GM12801 (cell line): ENCODE results near the gene CERS1.

ENCODE experiments used
- TF ChIP-seq, protein P1 (sequence below): IDR thresholded peaks from one replicate; pipeline ENCODE4 v1.5.1; 2011; ENCODE audit warnings: control low read depth; ENCODE audit not compliant: insufficient read length; ENCODE audit errors: extremely low read depth

Gene CERS1

DNA sequence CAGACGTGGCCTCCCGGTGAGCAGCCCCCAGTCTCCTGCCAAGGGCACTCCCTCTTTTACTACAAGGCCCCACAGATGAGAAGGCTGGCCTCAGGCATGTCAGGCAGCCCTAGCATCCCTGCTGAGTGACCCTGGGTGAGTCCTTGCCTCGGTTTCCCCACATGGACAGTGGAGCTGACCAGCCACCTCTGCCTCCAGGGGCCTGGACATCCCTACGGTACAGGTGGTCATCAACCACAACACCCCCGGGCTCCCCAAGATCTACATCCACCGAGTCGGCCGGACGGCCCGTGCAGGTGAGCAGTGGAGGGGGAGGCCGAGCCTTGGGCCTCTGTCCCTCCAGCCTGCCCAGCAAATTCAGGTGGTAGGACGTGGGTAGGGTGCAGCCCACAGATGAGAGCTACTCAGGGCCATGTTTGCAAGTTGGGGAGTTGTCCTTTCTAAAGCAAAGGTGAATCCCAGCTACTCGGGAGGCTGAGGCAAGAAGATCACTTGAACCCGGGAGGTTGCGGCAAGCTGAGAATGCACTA, 28.8 kb upstream of the CERS1 start:
- TF ChIP-seq, protein P1, sequence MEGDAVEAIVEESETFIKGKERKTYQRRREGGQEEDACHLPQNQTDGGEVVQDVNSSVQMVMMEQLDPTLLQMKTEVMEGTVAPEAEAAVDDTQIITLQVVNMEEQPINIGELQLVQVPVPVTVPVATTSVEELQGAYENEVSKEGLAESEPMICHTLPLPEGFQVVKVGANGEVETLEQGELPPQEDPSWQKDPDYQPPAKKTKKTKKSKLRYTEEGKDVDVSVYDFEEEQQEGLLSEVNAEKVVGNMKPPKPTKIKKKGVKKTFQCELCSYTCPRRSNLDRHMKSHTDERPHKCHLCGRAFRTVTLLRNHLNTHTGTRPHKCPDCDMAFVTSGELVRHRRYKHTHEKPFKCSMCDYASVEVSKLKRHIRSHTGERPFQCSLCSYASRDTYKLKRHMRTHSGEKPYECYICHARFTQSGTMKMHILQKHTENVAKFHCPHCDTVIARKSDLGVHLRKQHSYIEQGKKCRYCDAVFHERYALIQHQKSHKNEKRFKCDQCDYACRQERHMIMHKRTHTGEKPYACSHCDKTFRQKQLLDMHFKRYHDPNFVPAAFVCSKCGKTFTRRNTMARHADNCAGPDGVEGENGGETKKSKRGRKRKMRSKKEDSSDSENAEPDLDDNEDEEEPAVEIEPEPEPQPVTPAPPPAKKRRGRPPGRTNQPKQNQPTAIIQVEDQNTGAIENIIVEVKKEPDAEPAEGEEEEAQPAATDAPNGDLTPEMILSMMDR = no peak

DNA sequence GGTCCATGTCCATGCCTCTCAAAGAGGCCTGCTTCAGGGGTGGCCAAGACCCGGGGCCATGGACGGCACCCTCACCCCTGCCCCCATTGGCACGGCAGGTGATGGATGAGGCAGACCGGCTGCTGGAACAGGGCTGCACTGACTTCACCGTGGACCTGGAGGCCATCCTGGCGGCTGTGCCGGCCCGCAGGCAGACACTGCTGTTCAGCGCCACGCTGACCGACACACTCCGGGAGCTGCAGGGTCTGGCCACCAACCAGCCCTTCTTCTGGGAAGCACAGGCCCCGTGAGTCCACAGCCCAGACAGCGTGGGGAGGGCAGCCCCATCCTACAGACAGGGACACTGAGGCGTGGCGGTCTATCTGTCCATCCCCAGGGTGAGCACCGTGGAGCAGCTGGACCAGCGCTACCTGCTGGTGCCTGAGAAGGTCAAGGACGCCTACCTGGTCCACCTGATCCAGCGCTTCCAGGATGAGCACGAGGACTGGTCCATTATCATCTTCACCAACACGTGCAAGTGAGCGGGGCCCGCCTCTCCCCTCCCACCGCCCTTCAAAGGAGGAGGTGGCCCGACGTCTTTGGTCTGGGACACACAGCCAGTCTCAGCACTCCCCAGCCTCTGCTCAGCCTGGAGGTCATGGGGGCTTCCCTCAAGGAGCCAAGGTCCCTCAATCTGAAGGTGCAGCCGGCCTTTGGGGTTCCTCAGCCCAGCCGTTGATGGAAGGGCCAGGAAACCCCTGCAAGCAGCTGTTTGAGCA, 26.4 kb upstream of the CERS1 start:
- TF ChIP-seq, protein P1 = no peak

DNA sequence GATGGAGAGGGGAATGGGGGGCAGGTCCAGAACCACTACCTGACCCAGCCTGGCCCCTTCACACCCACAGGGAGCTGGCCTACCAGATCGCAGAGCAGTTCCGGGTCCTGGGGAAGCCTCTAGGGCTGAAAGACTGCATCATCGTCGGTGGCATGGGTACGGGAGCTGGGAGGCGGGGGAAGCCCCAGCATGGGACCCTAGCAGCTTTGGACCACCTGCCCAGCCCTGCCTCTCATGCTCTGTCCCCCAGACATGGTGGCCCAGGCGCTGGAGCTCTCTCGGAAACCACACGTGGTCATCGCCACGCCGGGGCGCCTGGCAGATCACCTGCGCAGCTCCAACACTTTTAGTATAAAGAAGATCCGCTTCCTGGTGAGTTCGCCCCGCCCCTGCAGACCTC, 25.6 kb upstream of the CERS1 start:
- TF ChIP-seq, protein P1 = no peak

DNA sequence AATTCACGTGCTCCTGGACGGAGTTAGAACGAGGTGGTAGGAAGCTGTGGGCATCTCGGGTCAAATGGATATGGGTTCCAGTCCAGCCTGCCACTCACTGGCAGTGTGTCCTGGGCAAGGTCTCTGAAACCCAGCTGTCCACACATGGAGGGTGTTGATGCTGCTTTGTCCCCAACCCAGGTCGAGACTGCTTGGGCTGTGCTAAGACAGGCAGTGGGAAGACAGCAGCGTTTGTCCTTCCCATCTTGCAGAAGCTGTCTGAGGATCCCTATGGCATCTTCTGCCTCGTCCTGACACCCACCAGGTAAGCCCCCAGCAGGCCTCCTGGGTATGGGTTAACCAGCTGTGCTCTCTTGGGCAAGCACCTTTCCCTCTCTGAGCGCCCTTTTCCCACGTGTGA, 24.4 kb upstream of the CERS1 start:
- TF ChIP-seq, protein P1 = no peak

DNA sequence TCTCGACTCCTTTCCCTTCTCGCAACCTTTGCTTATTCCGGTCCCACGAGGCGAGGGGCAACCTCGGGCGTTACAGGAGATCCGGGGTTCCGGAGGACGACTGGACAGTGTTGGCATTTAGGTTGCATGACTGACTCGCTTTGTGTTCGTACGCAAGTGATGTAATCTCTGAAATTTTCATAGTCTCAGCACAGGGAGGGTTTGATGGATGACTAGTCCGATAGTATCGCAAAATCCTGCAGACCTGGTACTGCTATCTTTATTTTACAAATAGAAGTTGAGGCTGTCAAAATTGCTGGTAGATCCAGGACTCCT, 23.9 kb upstream of the CERS1 start:
- TF ChIP-seq, protein P1 = no peak

DNA sequence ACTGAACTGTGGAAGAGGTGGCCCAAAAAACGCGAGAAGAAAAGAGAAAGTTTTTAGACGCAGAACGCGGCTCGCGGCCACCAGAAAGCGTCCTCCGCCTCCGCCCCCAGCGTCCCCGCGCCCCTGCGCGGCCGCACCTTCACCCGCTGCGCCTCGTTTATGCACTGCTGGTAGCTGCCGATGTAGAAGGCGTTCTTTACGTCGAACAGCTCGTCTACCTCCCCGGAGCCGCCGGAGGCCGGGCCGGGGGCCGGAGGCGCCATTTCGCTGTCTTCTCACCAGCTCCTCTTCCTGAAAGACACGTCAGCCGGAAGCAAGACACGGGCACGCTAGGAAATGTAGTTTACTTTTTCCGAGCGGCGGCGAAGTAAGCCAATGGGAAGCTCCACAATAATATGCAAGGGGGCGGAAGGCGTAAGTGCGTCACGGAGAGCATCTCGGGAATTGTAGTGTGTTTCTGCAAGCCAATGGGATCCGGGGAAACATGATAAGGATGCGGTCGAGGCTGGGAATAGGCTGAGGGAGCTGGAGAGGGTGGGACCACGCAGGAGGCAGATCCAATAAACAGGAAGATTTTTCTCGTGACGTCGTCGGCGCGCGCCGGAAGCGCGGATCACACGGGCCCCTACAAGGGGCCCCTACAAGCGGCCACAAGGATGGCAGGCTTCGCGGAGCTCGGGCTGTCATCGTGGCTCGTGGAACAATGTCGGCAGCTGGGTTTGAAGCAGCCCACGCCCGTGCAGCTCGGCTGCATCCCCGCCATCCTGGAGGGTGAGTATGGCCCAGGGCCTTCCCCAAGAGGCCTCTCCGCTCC, 23.3 kb upstream of the CERS1 start, which contains the start of the genes COPE and DDX49:
TSS of gene COPE (minus strand) at position 302 of the 814 bp plus-strand sequence. CDS start at position 263, 39 bp downstream.
TSS of gene DDX49 (plus strand) at position 630 of the 814 bp plus-strand sequence. CDS start at position 657, 27 bp downstream.
- TF ChIP-seq, protein P1 = no peak

DNA sequence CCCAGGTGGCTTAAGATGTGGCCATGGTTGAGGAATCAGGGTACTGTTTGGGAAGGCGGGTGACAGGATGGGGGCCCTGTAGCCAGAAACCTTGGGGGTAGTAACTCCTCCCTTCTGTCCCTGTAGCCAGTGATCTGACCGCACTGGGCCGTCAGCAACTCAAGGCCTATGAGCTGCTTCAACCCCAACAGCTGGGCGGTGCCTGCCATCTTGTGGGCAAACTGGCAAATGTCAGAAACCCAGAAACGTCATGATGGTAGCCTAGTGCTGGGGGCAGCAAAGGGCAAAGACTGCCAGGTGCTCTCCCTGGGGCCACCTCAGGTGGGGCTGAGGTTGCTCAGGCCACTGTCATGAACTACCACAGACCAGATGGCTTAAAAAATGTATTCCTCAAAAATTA, 19.7 kb upstream of the CERS1 start:
- TF ChIP-seq, protein P1 = no peak
